ENCODE data around the gene FOLR3.
"Not testable (repeated sequence)": the region's sequence is repeated elsewhere in the genome, so short reads cannot be mapped to it uniquely, and the experiment has no call there.

The FOLR3 gene

DNA sequence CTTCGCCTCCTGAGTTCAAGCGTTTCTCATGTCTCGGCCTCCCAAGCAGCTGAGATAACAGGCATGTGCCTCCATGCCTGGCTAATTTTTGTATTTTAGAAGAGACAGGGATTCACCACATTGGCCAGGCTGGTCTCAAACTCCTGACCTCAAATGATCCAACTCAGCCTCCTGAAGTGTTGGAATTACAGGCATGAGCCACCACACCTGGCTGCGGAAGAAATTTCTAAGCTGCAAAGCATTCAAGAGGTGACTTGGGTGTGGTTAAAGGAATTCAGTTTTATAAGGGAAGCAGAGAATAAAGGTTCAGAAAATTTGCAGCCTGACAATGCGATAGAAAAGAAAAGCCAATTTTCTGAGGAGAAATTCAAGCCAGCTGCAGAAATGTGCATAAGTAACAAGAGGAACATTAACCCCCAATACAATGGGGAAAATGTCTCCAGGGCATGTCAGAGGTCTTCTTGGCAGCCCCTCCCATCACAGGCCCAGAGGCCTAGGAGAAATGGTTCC, 33.6 kb downstream of the FOLR3 start:
- not testable (repeated sequence) for FAIRE-seq

DNA sequence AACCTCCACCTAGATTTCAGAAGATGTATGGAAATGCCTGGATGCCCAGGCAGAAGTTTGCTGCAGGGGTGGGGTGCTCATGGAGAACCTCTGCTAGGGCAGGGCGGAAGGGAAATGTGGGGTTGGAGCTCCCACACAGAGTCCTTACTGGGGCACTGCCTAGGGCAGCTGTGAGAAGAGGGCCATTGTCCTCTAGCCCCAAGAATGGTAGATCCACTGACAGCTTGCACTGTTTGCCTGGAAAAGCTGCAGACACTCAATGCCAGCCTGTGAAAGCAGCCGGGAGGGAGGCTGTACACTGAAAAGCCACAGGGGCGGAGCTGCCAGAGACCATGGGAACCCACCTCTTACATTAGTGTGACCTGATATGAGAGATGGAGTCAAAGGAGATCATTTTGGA, 34.2 kb downstream of the FOLR3 start:
- not testable (repeated sequence) for FAIRE-seq

DNA sequence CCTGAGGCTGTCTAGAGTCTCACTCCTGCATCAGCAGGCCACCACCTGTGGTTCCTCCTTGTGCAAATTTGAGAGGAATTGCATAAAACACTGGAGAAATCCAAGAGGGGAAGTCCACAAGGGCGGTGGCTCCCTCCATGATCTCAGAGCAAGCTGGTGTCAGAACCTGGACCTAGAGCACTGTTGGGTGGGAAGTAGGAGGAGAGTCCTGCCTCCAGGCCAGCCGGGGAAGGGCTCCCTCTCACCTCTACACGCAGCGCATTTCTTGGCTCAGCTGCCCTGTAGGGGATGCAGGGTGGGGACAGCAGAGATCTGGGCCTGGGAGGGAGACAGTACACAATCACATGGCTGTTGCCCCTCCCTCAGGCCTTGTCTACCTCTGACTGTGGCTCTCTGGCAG, 36.5 kb downstream of the FOLR3 start:
- not testable (repeated sequence) for FAIRE-seq

DNA sequence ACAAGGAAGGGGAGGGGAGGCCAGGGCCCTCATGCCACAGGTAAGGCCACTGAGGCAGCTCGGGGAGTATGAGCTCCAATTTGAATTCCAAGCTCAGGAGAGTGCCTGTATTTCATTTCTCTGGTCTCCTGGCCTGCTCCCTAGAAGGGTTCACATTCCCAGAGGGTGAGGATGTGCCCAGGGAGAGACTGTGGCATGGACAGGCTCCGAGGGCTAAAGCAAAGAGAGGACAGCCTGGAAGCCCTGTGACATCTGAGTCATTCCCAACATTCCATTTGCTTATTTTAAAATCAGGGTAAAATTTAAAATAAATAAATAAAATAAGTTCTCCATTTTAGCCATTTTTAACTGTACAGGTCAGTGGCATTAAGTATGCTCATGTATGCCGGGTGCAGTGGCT, 37.8 kb downstream of the FOLR3 start:
- no peak for FAIRE-seq

DNA sequence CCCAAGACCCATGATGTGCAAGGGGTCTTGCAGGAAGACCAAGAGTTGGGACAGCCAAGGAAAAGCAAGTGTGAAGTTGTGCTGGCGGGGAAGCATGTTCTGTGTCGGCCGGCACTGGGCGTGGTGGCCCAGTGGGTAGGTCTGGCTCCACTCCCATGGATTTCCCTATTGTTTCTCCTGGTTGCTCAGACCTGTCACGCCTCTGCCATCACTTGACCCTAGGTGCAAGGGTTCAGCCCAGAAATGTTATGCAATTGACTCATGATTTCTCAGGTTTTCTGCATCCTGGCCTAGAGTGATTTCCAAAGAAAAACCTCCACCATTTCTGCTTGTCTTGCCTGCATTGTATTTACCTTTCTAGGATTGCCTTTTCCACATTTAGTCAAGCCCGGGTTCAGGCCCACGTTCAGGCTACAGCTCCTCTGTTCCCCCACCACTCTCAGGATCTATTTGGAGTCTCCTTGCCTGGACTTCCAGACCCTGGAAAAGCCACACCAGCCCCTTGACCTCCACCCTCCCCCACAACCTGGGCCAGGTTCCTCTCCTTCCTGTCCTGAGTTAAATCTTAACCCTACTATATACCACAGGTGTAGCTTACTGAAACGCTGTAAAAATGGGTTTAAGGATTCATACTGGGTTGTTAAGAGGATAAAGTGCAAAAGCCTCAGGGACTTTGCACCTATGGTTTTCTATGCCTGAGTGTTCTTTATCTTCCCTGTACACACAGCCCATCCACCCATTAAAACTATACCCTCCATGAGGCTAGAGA, 39.0 kb downstream of the FOLR3 start:
- no peak for FAIRE-seq

DNA sequence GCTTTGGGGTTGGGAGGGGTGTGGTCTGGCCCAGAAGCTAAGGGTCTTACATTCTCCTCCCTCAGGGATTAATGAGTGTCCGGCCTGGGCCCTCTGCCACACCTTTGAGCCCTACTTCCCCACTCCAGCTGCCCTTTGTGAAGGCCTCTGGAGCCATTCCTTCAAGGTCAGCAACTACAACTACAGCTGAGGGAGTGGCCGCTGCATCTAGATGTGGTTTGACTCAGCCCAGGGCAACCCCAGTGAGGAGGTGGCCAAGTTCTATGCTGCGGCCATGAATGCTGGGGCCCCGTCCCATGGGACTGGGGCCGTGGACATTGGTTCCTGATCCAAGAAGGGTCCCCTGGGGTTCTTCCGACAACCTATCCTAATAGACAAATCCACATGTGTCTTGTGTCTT, 42.1 kb downstream of the FOLR3 start:
- FAIRE-seq: no peak

DNA sequence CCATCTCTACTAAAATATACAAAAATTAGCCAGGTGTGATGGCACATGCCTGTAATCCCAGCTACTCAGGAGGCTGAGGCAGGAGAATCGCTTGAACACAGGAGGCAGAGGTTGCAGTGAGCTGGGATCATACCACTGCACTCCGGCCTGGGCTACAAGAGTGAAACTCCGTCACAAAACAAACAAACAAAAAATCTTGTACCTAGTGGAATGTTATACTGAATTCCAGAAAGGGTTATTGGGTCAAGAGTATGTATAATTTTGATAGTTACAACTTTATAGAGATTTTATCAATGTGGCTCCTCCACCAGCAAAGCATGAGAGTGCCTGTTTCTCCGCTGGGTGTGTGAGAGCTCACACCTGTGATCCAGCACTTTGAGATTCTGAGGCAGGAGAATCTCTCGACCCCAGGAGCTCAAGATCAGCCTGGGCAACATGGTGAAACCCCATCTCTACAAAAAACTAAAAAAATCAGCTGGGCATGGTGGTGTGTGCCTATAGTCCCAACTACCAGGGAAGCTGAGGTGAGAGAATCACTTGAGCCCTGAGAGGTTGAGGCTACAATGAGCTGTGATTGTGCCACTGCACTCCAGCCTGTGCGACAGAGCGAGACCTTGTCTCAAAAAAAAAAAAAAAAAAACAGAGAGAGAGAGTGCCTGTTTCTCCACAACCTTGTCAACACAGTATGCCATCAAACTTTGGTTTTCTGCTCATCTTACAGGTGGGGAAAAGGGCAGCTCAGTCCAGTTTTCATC, 43.7 kb downstream of the FOLR3 start:
- no peak for FAIRE-seq

DNA sequence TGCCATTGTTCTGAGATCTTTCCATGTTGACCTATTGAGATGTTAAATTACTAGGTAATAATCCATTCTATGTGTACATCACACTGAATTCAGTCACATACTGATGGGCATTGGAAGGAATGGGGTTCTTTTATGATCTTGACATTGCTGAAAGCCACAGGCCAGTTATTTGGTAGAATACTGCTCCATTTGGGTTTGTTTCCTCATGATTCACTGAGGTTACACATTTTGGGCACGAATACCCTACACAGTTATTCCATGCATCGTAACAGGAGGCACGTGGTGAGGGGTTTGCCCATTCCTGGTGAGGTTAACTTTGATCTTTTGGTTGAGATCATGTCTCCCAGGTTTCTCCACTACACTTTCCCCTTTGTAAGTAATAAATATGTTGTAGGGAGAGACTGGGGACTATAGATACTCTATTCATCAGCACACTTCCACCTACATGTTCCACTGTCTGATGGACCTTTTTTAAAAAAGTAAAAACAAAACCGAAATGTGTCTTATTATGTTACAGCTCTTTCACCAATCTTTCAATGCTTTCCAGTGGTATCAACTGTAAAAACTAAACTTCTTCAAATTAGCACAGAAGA, 44.4 kb downstream of the FOLR3 start:
- no peak for FAIRE-seq

DNA sequence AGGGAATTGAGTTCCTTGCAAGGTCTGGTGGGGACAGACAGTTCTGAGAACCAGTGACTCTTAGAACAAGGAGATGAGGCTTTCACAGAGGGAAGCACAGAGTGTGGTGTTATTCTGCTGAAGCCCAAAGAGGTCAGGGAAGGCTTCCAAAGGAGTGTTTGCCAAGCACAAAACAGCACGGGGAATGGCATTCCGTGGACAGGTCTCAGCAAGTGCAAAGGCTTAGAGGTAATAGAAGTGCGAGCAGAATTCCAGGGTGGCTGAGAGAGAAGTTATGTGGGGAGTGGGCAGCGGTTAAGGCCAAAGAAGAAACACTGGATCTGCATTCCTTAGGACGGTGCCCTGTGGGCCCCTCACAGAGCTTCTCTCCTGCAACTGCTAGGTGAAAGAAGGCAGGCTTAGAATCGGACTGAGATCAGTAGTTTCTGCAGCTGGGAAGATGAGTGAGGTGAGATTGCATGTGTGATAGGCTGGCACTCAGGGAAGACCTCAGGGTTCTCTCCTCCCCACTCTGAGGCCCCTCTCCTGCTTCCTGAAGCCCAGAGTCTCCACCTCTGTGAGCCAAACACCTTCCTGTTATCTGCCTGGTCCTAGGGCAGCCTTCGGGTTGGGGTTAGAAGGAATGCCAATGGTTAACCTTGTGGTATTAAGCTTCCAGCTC, 45.5 kb downstream of the FOLR3 start:
- not testable (repeated sequence) for FAIRE-seq

DNA sequence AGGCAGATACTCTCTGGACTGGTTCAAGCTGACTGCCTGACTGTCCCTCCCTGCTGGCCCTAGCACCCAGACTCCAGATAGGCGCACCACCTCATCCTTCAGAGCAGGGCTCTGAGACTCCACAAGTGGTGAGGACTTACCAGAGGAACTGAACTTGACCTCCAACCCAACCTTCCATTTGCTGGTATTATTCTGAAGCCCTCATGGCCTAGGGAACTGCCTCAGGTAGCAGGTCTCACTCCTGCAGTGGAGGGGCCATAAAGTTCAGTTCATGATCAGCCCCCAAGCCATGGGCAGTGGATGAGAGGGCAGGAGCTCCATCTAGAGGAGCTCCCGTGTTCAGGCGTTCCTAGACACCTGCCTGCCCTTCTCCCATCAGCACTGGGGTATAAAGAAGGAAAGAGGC, 46.0 kb downstream of the FOLR3 start:
- not testable (repeated sequence) for FAIRE-seq

DNA sequence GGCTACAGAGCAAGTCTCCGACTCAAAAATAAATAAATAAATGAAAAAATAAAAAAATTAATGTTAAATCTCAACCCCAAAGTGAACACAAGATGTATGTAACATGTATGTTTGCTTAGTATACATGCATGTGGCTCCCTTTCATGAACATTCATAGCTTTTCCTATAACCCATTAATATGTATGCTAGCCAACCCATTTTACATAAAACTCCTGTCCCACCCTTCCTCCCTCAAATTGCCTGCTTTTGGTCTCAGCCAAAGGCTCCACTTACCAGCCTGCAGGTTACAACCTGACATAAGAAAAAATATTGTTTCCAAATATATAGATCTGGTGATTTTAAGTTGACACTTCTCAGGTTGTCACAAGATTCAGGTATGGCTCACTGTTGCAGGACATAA, 52.7 kb downstream of the FOLR3 start:
- FAIRE-seq: no peak
